COLO668 (cell line): Measurements from ENCODE around the gene BSX.

Experiments
- DNase-seq: peaks from one replicate; lab custom pipeline; 2025; ENCODE audit not compliant: unreplicated experiment; lab: John Stamatoyannopoulos, UW

The BSX gene

GRCh38 chr11:122963961-122964360, 17.7 kb downstream of the BSX start:
- DNase-seq, result no peak

GRCh38 chr11:122954455-122954854, 27.2 kb downstream of the BSX start:
- DNase-seq, result no peak

- no peak for DNase-seq
Observed at GRCh38 chr11:122951211-122951610, 30.4 kb downstream of the BSX start.

- no peak for DNase-seq
Observed at GRCh38 chr11:122938557-122938956, 43.1 kb downstream of the BSX start.

- no peak for DNase-seq
Observed at GRCh38 chr11:122937983-122938382, 43.7 kb downstream of the BSX start.

GRCh38 chr11:122933416-122933815, 48.2 kb downstream of the BSX start:
- DNase-seq, result no peak

GRCh38 chr11:122931510-122931909, 50.1 kb downstream of the BSX start:
- no peak for DNase-seq
